HCT116 (cell line): ENCODE measurements around the gene STK4. TPM values are rescaled to one million over a fixed set of nuclear protein-coding genes. Genes with fewer than 3 reads are reported as not detected.

Experiments
- ATAC-seq: fragments of 200-7000 bp; cut with Tn5 transposase; 2 replicates; pipeline ENCODE4 v1.9.1; 2020; ENCODE audit warnings: mild to moderate bottlenecking, moderate library complexity
- BruUV-seq: library from RNA; stranded (reverse); fragments of 400-500 nt; replicated peaks from 2 replicates; lab custom pipeline; 2021; lab: Mats Ljungman, UMichigan
- CTCF ChIA-PET: fragments of 300-600 bp; sonication (Branson Sonifier 250); formaldehyde crosslinking; loops from one replicate; lab custom pipeline; 2021; ENCODE audit warnings: antibody characterized with exemption; lab: Charles Lee
- POLR2A ChIA-PET: fragments of 300-600, 350-600 bp; sonication (Branson Sonifier 250); formaldehyde crosslinking; loops from one replicate; lab custom pipeline; 2021; ENCODE audit warnings: antibody characterized with exemption; lab: Charles Lee
- RAD21 ChIA-PET, 2 experiments: fragments of 300-600 bp; sonication (Branson Sonifier 250); formaldehyde crosslinking; loops; one replicate each; lab custom pipeline; 2023; ENCODE audit warnings: low total read pairs in 2 of 2; ENCODE audit not compliant: uncharacterized antibody in 2 of 2, unreplicated experiment in 2 of 2, low non-redundant PET in 1 of 2; lab: Charles Lee
- DNase-seq: peaks from one replicate; pipeline ENCODE4 v3.0.0-alpha.2; 2010; ENCODE audit warnings: low read depth, low spot score
- H2AFZ ChIP-seq: fragments of 200-600 bp; shearing (Covaris generic), sonication (generic); 2 replicates; pipeline ENCODE4 v1.6.1; 2017; ENCODE audit warnings: low read depth, mixed run types, mixed read lengths, antibody characterized with exemption, low read length; ENCODE audit not compliant: poor library complexity, severe bottlenecking
- H3K27ac ChIP-seq: 2 replicates; pipeline ENCODE4 v1.5.1; 2012; ENCODE audit warnings: low read depth, low read length
- H3K27me3 ChIP-seq: fragments of 200-600 bp; sonication (generic); 2 replicates; pipeline ENCODE4 v1.6.1; 2016; ENCODE audit warnings: mixed run types, low read length, mixed read lengths; ENCODE audit not compliant: insufficient read depth
- H3K36me3 ChIP-seq, 2 experiments: fragments of 200-500 bp in 1 of 2; fragments of 200-600 bp in 1 of 2; sonication (Bioruptor generic) in 1 of 2; sonication (generic) in 1 of 2; 2 replicates each; pipeline versions ENCODE4 v1.5.1 to v1.6.1; 2014 to 2016; ENCODE audit warnings: low read length in 2 of 2, inconsistent platforms in 1 of 2, mixed read lengths in 1 of 2, mixed run types in 1 of 2; ENCODE audit not compliant: insufficient read depth in 2 of 2, control insufficient read depth in 1 of 2
- H3K4me1 ChIP-seq, 2 experiments: fragments of 200-600 bp in 1 of 2; sonication (generic) in 1 of 2; 2 replicates each; pipeline versions ENCODE4 v1.5.1 to v1.6.1; 2012 to 2017; ENCODE audit warnings: low read length in 2 of 2, inconsistent platforms in 1 of 2, mild to moderate bottlenecking in 1 of 2, mixed read lengths in 1 of 2, mixed run types in 1 of 2, moderate library complexity in 1 of 2; ENCODE audit not compliant: insufficient read depth in 2 of 2, control insufficient read depth in 1 of 2
- H3K4me2 ChIP-seq: fragments of 200-600 bp; sonication (generic); 2 replicates; pipeline ENCODE4 v1.6.1; 2017; ENCODE audit warnings: mixed run types, low read length, mixed read lengths
- H3K4me3 ChIP-seq, 2 experiments: fragments of 200-600 bp in 1 of 2; sonication (generic) in 1 of 2; replicated peaks in 1 of 2; 2 replicates each; pipeline ENCODE4 v1.5.1; 2011 to 2016; ENCODE audit warnings: low read length in 2 of 2, control low read depth in 1 of 2, low read depth in 1 of 2, mild to moderate bottlenecking in 1 of 2, mixed read lengths in 1 of 2, mixed run types in 1 of 2
- H3K79me2 ChIP-seq: fragments of 200-600 bp; sonication (generic); 2 replicates; pipeline ENCODE4 v1.6.1; 2017; ENCODE audit warnings: mild to moderate bottlenecking, mixed run types, low read length, moderate library complexity, mixed read lengths; ENCODE audit not compliant: insufficient read depth
- H3K9ac ChIP-seq: fragments of 200-600 bp; sonication (generic); 2 replicates; pipeline ENCODE4 v1.6.1; 2016; ENCODE audit warnings: low read length, mixed read lengths
- H3K9me2 ChIP-seq: fragments of 200-600 bp; sonication (generic), shearing (Covaris generic); 2 replicates; pipeline ENCODE4 v1.6.1; 2017; ENCODE audit warnings: mixed run types, mild to moderate bottlenecking, moderate library complexity; ENCODE audit not compliant: insufficient read depth
- H3K9me3 ChIP-seq, 2 experiments: fragments of 200-500 bp in 1 of 2; fragments of 200-600 bp in 1 of 2; sonication (Bioruptor generic) in 1 of 2; sonication (generic) in 1 of 2; 2 replicates each; pipeline ENCODE4 v1.6.1; 2014 to 2017; ENCODE audit warnings: low read length in 2 of 2, mixed read lengths in 2 of 2, inconsistent platforms in 1 of 2, low read depth in 1 of 2, mild to moderate bottlenecking in 1 of 2, mixed run types in 1 of 2, moderate library complexity in 1 of 2; ENCODE audit not compliant: control insufficient read depth in 1 of 2, insufficient read depth in 1 of 2
- H4K20me1 ChIP-seq: fragments of 200-600 bp; sonication (generic), shearing (Covaris generic); 2 replicates; pipeline ENCODE4 v1.6.1; 2017; ENCODE audit warnings: mixed run types, mild to moderate bottlenecking, moderate library complexity; ENCODE audit not compliant: insufficient read depth
- CEBPB ChIP-seq: IDR thresholded peaks from 2 replicates; pipeline ENCODE4 v1.6.1; 2012; ENCODE audit warnings: low read depth
- CTCF ChIP-seq, 3 experiments: fragments of 200-600 bp in 1 of 3; sonication (generic) in 1 of 3; IDR thresholded peaks in 2 of 3; conservative IDR thresholded peaks in 1 of 3; 2 replicates each; pipeline ENCODE4 v1.5.1; 2012 to 2017; ENCODE audit warnings: low read depth in 2 of 3, low read length in 2 of 3, antibody characterized with exemption in 1 of 3, borderline replicate concordance in 1 of 3, control low read depth in 1 of 3, mild to moderate bottlenecking in 1 of 3, mixed read lengths in 1 of 3, mixed run types in 1 of 3, moderate library complexity in 1 of 3; ENCODE audit not compliant: insufficient read depth in 1 of 3
- EZH2phosphoT487 ChIP-seq: fragments of 200-600 bp; IDR thresholded peaks from 2 replicates; pipeline ENCODE4 v1.6.1; 2018; ENCODE audit warnings: antibody characterized with exemption, borderline replicate concordance
- POLR2AphosphoS5 ChIP-seq: IDR thresholded peaks from 2 replicates; pipeline ENCODE4 v1.6.1; 2011; ENCODE audit warnings: mild to moderate bottlenecking, low read depth, low read length, moderate library complexity
- RAD21 ChIP-seq: IDR thresholded peaks from 2 replicates; pipeline ENCODE4 v1.6.1; 2012; ENCODE audit warnings: low read depth, mild to moderate bottlenecking
- REST ChIP-seq: IDR thresholded peaks from 2 replicates; pipeline ENCODE4 v1.6.1; 2012; ENCODE audit warnings: low read depth
- SRF ChIP-seq: IDR thresholded peaks from 2 replicates; pipeline ENCODE4 v1.6.1; 2012; ENCODE audit warnings: low read depth
- YY1 ChIP-seq: IDR thresholded peaks from 2 replicates; pipeline ENCODE4 v1.6.1; 2011; ENCODE audit warnings: low read length, low read depth, moderate library complexity, mild to moderate bottlenecking; ENCODE audit not compliant: insufficient replicate concordance; ENCODE audit errors: extremely low read depth
- ZFX ChIP-seq: fragments of 450-650 bp; IDR thresholded peaks from 2 replicates; pipeline ENCODE4 v1.6.1; 2017
- intact Hi-C: fragments of 100-400 bp; cut with micrococcal nuclease; formaldehyde crosslinking; loops from 2 replicates; pipeline ENCODE4 v1.10.0; 2022
- total RNA-seq: library from RNA; stranded (reverse); gene quantifications from one replicate; pipeline ENCODE4 v1.2.1, GENCODE V29; 2021; ENCODE audit not compliant: unreplicated experiment

The STK4 gene
- total RNA-seq, 1 experiment from 2014 or later: 45.4 TPM

- ATAC-seq (peak; percentile 81), DNase-seq (peak; percentile 36)
- BruUV-seq: no TSS peak
- H3K4me1 ChIP-seq: peaks cover 13 to 19% of the 10 kb centered on the region in 2 experiments
- H3K9me2 ChIP-seq: no peaks in the 10 kb centered on the region
- TF ChIP-seq CEBPB (no peak), RAD21 (peak; percentile 80), CTCF (IDR thresholded peaks at IDR 0.05 in 2 of 3, conservative IDR thresholded peaks at IDR 0.05 in 1 of 3; ENCODE audit: borderline replicate concordance in 1 of 3, insufficient read depth in 1 of 3, low read depth in 2 of 3, low read length in 2 of 3) (peak; percentile 68 to 88 (median 74); a peak in 5 of 6 replicates), EZH2phosphoT487 (no peak)
- H2AFZ ChIP-seq: no peak overlapping the region
- intact Hi-C loops: loop anchor here (1.0 to 2.0 kb wide), 3 partner anchors 84 to 280 kb away; no protein-coding TSS in a partner anchor
- H3K9me3 ChIP-seq: no peaks in the 10 kb centered on the region
- H3K4me2 ChIP-seq: no peak overlapping the region
- no peaks in the 10 kb centered on the region for H4K20me1 ChIP-seq
- ChIA-PET CTCF (interaction anchor here (0.6 to 2.3 kb wide), 15 partner anchors 8 to 280 kb away, joined by 3 to 22 read pairs (median 4); no protein-coding TSS in a partner anchor), POLR2A (interaction anchor here (0.9 kb wide), 1 partner anchor 85 kb away, joined by 3 read pairs; no protein-coding TSS in a partner anchor), RAD21 (interaction anchor here in 1 of 2 experiments (1.2 kb wide), 1 partner anchor 85 kb away, joined by 4 read pairs; no protein-coding TSS in a partner anchor)
- no peak overlapping the region for H3K4me3 ChIP-seq
- H3K79me2 ChIP-seq: peaks cover 21% of the 10 kb centered on the region
- H3K27ac ChIP-seq: no peak overlapping the region
- peaks cover 4 to 6% of the 10 kb centered on the region in 2 experiments; a peak in 2 of 4 replicates for H3K36me3 ChIP-seq
- H3K9ac ChIP-seq: no peak overlapping the region
- H3K27me3 ChIP-seq: no peaks in the 10 kb centered on the region
These were observed 44.8 kb downstream of the STK4 start for GRCh38 chr20:45011108-45011526.

GRCh38 chr20:45012682-45013302 lies 46.5 kb downstream of the STK4 start:
- Histone ChIP-seq H3K36me3 (peaks cover 0 to under 1% of the 10 kb centered on the region in 2 experiments; a peak in 1 of 4 replicates), H3K4me2 (peak overlapping the region; percentile 55; the same call in 1 of the 2 replicates), H3K79me2 (peaks cover 15% of the 10 kb centered on the region), H3K9ac (no peak overlapping the region), H3K27me3 (no peaks in the 10 kb centered on the region), H4K20me1 (no peaks in the 10 kb centered on the region), H3K27ac (no peak overlapping the region), H3K9me2 (no peaks in the 10 kb centered on the region), H3K9me3 (no peaks in the 10 kb centered on the region), H2AFZ (no peak overlapping the region), H3K4me1 (peaks cover 13 to 19% of the 10 kb centered on the region in 2 experiments), H3K4me3 (no peak overlapping the region)
- POLR2A ChIA-PET: no interaction called here
- CTCF ChIA-PET: interaction anchor here (1.0 to 2.2 kb wide), 3 partner anchors 23 to 126 kb away, joined by 3 to 15 read pairs (median 3); no protein-coding TSS in a partner anchor
- ATAC-seq: peak; percentile 84
- DNase-seq: no peak
- TF ChIP-seq EZH2phosphoT487 (no peak), YY1 (no peak), RAD21 (no peak), POLR2AphosphoS5 (no peak), REST (no peak), SRF (no peak), ZFX (no peak)
- intact Hi-C loops: no loop called here
- RAD21 ChIA-PET: interaction anchor here in 1 of 2 experiments (0.5 kb wide), 1 partner anchor 881 kb away, joined by 3 read pairs; no protein-coding TSS in a partner anchor
- BruUV-seq: no TSS peak
